Caco-2 (cell line): ENCODE results near the gene HMHB1. TPM values are rescaled to one million over a fixed set of nuclear protein-coding genes. Genes with fewer than 3 reads are reported as not detected.

Experiments
- BruUV-seq: library from RNA; stranded (reverse); fragments of 400-500 nt; replicated peaks from 2 replicates; lab custom pipeline; 2021; lab: Mats Ljungman, UMichigan
- CTCF ChIA-PET: fragments of 300-600 bp; sonication (Branson Sonifier 250); formaldehyde crosslinking; loops from one replicate; lab custom pipeline; 2022; ENCODE audit warnings: antibody characterized with exemption; lab: Charles Lee
- POLR2A ChIA-PET: fragments of 300-600 bp; sonication (Branson Sonifier 250); formaldehyde crosslinking; loops from one replicate; lab custom pipeline; 2022; ENCODE audit warnings: antibody characterized with exemption; lab: Charles Lee
- DNase-seq, 2 experiments: peaks; one replicate each; pipeline versions ENCODE4 v3.0.0 to v3.0.0-alpha.2; 2020 to 2022
- H3K27me3 ChIP-seq: replicated peaks from 2 replicates; pipeline ENCODE4 v1.6.0; 2011; ENCODE audit warnings: low read length; ENCODE audit not compliant: control insufficient read depth, insufficient read depth
- H3K36me3 ChIP-seq: 2 replicates; pipeline ENCODE4 v1.5.1; 2011; ENCODE audit warnings: low read length; ENCODE audit not compliant: control insufficient read depth, insufficient read depth
- H3K4me1 ChIP-seq: fragments of 250-450 bp; sonication (Bioruptor Pico); 2 replicates; pipeline ENCODE4 v1.5.1; 2020; ENCODE audit warnings: mild to moderate bottlenecking
- H3K4me3 ChIP-seq: 2 replicates; pipeline ENCODE4 v1.5.1; 2011; ENCODE audit warnings: low read depth, mild to moderate bottlenecking, control low read depth, low read length
- H3K9me3 ChIP-seq: fragments of 250-450 bp; sonication (Bioruptor Pico); 2 replicates; pipeline ENCODE4 v1.5.1; 2020; ENCODE audit warnings: mild to moderate bottlenecking, moderate library complexity
- H3K27ac Mint-ChIP-seq: one replicate; pipeline ENCODE4 v1.8.0; 2022; ENCODE audit warnings: mixed read lengths; ENCODE audit not compliant: unreplicated experiment
- H3K27me3 Mint-ChIP-seq: one replicate; pipeline ENCODE4 v1.8.0; 2022; ENCODE audit warnings: mixed read lengths; ENCODE audit not compliant: insufficient read depth, unreplicated experiment
- H3K36me3 Mint-ChIP-seq: one replicate; pipeline ENCODE4 v1.8.0; 2022; ENCODE audit warnings: mild to moderate bottlenecking, mixed read lengths; ENCODE audit not compliant: insufficient read depth, unreplicated experiment
- H3K4me1 Mint-ChIP-seq: one replicate; pipeline ENCODE4 v1.8.0; 2022; ENCODE audit warnings: low read depth, mixed read lengths; ENCODE audit not compliant: unreplicated experiment
- H3K4me3 Mint-ChIP-seq: one replicate; pipeline ENCODE4 v1.8.0; 2022; ENCODE audit warnings: mild to moderate bottlenecking, moderate library complexity, mixed read lengths; ENCODE audit not compliant: unreplicated experiment
- H3K9me3 Mint-ChIP-seq: one replicate; pipeline ENCODE4 v1.8.0; 2022; ENCODE audit warnings: mixed read lengths; ENCODE audit not compliant: unreplicated experiment
- CTCF ChIP-seq, 2 experiments: fragments of 200-600 bp in 1 of 2; IDR thresholded peaks; 1 replicate in 1 of 2; 2 replicates in 1 of 2; pipeline versions ENCODE4 v1.5.1 to v1.8.0; 2011 to 2022; ENCODE audit warnings: antibody characterized with exemption in 1 of 2, control low read depth in 1 of 2, inconsistent platforms in 1 of 2, low read depth in 1 of 2, low read length in 1 of 2, mild to moderate bottlenecking in 1 of 2, moderate library complexity in 1 of 2; ENCODE audit not compliant: insufficient read depth in 1 of 2, severe bottlenecking in 1 of 2, unreplicated experiment in 1 of 2
- intact Hi-C: fragments of 100-400 bp; cut with micrococcal nuclease; formaldehyde crosslinking; loops from one replicate; pipeline ENCODE4 v1.10.0; 2022; ENCODE audit not compliant: unreplicated experiment
- total RNA-seq: library from RNA; stranded (reverse); gene quantifications from 2 replicates; pipeline ENCODE4 v1.2.3, GENCODE V29; 2022

Gene HMHB1
- total RNA-seq, 1 experiment from 2014 or later = not detected

DNA sequence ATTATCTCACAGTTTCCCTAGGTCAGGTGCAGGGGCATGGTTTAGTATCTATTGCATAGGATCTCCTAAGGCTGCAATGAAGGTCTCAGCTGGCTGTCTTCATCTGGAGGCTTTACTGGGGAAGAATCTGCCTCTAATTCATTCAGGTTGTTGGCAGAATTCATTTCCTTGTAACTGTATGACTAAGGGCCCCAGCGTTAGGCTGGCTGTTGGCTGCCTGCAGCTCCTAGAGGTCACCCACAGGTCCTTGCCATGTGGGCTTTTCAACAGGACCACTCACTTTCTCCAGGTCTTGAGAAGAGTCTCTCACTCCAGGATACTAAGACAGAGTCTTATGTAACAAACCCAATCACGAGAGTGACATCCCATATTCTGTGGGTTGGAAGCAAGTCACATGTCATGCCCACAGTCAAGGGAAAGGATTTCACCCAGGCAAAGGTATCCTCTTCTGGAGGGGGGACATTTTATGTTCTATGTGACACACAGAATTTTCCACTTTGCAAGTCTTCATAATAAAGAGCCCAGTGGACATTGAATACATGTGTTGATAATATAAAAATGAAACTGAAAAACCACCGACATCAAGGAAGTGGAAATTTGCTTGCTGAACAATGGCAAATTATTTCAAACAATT lies 38.2 kb downstream of the HMHB1 start:
- H3K4me3 Mint-ChIP-seq = no peak overlapping the region
- Histone ChIP-seq H3K4me1 (no peaks in the 10 kb centered on the region), H3K4me3 (no peak overlapping the region), H3K9me3 (0 out of 2 replicates have a peak, but pooled peaks cover 3% of the 10 kb centered on the region), H3K27me3 (no peaks in the 10 kb centered on the region), H3K36me3 (no peaks in the 10 kb centered on the region)
- no peaks in the 10 kb centered on the region for H3K36me3 Mint-ChIP-seq
- TF ChIP-seq CTCF (IDR thresholded peaks at IDR 0.05; ENCODE audit: insufficient read depth in 1 of 2, low read depth in 1 of 2, low read length in 1 of 2, severe bottlenecking in 1 of 2, unreplicated experiment in 1 of 2) = no peak
- BruUV-seq = no TSS peak
- no peaks in the 10 kb centered on the region for H3K4me1 Mint-ChIP-seq
- DNase-seq = no peak
- ChIA-PET POLR2A (no interaction called here), CTCF (no interaction called here)
- H3K27ac Mint-ChIP-seq = no peak overlapping the region
- intact Hi-C loops = no loop called here
- no peaks in the 10 kb centered on the region for H3K9me3 Mint-ChIP-seq
- H3K27me3 Mint-ChIP-seq = peaks cover 3% of the 10 kb centered on the region

- Mint-ChIP-seq H3K27me3 (peaks cover 3% of the 10 kb centered on the region), H3K4me1 (no peaks in the 10 kb centered on the region), H3K9me3 (no peaks in the 10 kb centered on the region)
These were observed 39.4 kb downstream of the HMHB1 start for GRCh38 chr5:143851383-143851782.

DNA sequence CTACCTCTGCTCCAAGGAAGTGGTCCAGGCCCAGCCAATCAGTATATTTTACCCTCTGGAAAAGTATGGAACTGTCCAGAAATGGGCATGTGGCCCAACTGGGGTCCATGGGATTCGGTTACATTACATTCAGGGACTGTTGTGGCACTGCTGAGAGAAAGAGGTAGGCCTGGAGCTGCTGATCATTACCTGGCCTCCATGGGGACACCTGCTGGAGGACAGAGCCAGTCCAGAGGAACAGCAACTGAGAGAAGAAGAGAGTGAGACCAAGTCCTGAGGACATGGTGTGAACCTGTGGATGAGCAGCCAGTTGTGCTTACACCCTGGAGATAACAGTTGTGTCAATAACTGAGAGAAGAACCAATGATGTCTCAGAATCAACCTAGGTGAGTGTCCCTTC lies 48.2 kb downstream of the HMHB1 start:
- Mint-ChIP-seq H3K27ac (no peak overlapping the region), H3K9me3 (no peaks in the 10 kb centered on the region), H3K4me1 (peaks cover 6% of the 10 kb centered on the region), H3K4me3 (no peak overlapping the region), H3K27me3 (no peaks in the 10 kb centered on the region), H3K36me3 (no peaks in the 10 kb centered on the region)
- peak; percentile 34 to 40 for DNase-seq
- CTCF ChIA-PET = interaction anchor here (1.0 kb wide), 1 partner anchor 9 kb away, joined by 5 read pairs; no protein-coding TSS in a partner anchor
- no TSS peak for BruUV-seq
- POLR2A ChIA-PET = no interaction called here
- Histone ChIP-seq H3K4me1 (no peaks in the 10 kb centered on the region), H3K27me3 (no peaks in the 10 kb centered on the region), H3K9me3 (no peaks in the 10 kb centered on the region), H3K4me3 (no peak overlapping the region), H3K36me3 (no peaks in the 10 kb centered on the region)
- intact Hi-C loops = no loop called here
- TF ChIP-seq CTCF (IDR thresholded peaks at IDR 0.05; ENCODE audit: insufficient read depth in 1 of 2, low read depth in 1 of 2, low read length in 1 of 2, severe bottlenecking in 1 of 2, unreplicated experiment in 1 of 2) = peak; percentile 21 to 24

More at GRCh38 chr5:143851383-143851782, 39.4 kb downstream of the HMHB1 start:
- ChIA-PET CTCF (no interaction called here), POLR2A (no interaction called here)
- Histone ChIP-seq H3K4me1 (no peaks in the 10 kb centered on the region), H3K4me3 (no peak overlapping the region), H3K9me3 (0 out of 2 replicates have a peak, but pooled peaks cover 3% of the 10 kb centered on the region), H3K36me3 (no peaks in the 10 kb centered on the region), H3K27me3 (no peaks in the 10 kb centered on the region)
- Mint-ChIP-seq H3K4me3 (no peak overlapping the region), H3K27ac (no peak overlapping the region), H3K36me3 (no peaks in the 10 kb centered on the region)
- no peak for DNase-seq
- no peak for TF ChIP-seq CTCF (IDR thresholded peaks at IDR 0.05; ENCODE audit: insufficient read depth in 1 of 2, low read depth in 1 of 2, low read length in 1 of 2, severe bottlenecking in 1 of 2, unreplicated experiment in 1 of 2)
- no TSS peak for BruUV-seq
- intact Hi-C loops = no loop called here
